Endothelial cell of umbilical vein (primary cell): ENCODE results near the gene GYPA. TPM values are rescaled to one million over a fixed set of nuclear protein-coding genes. Genes with fewer than 3 reads are reported as not detected.

Experiments
- BruUV-seq: library from RNA; stranded (reverse); fragments of 400-500 nt; replicated peaks from 2 replicates; lab custom pipeline; 2021; lab: Mats Ljungman, UMichigan
- CTCF ChIA-PET: fragments of 300-600, 350-600 bp; sonication (Branson Sonifier 250); formaldehyde crosslinking; loops from one replicate; lab custom pipeline; 2021; ENCODE audit warnings: antibody characterized with exemption, inconsistent platforms; lab: Charles Lee
- POLR2A ChIA-PET: fragments of 300-600, 350-600 bp; sonication (Branson Sonifier 250); formaldehyde crosslinking; loops from one replicate; lab custom pipeline; 2021; ENCODE audit warnings: antibody characterized with exemption, inconsistent platforms; lab: Charles Lee
- DNase-seq: peaks from one replicate; pipeline ENCODE4 v3.0.0-alpha.2; 2011; ENCODE audit warnings: low read depth, low spot score
- FAIRE-seq: peaks from 2 replicates; lab custom pipeline; 2011; peaks lifted over from hg19 to GRCh38; lab: Jason Lieb, UNC
- H2AFZ ChIP-seq: 2 replicates; pipeline ENCODE4 v1.6.0; 2012; ENCODE audit warnings: low read depth, low read length, control low read depth, inconsistent platforms
- H3K27ac ChIP-seq: 2 replicates; pipeline ENCODE4 v1.5.1; 2011; ENCODE audit warnings: low read depth, mild to moderate bottlenecking, control low read depth, low read length, moderate library complexity; ENCODE audit not compliant: insufficient read depth
- H3K27me3 ChIP-seq, 2 experiments: 2 replicates each; pipeline versions ENCODE4 v1.6.0 to v1.6.1; 2011; ENCODE audit warnings: low read length in 2 of 2, mixed read lengths in 1 of 2; ENCODE audit not compliant: control insufficient read depth in 2 of 2, insufficient read depth in 2 of 2
- H3K36me3 ChIP-seq, 2 experiments: 2 replicates in 1 of 2; 3 replicates in 1 of 2; pipeline ENCODE4 v1.5.1; 2011; ENCODE audit warnings: low read length in 2 of 2, mild to moderate bottlenecking in 1 of 2, moderate library complexity in 1 of 2; ENCODE audit not compliant: control insufficient read depth in 2 of 2, insufficient read depth in 2 of 2; ENCODE audit errors: extremely low read depth in 1 of 2
- H3K4me1 ChIP-seq: 3 replicates; pipeline ENCODE4 v1.5.1; 2011; ENCODE audit warnings: mild to moderate bottlenecking, low read length; ENCODE audit not compliant: control insufficient read depth, insufficient read depth; ENCODE audit errors: extremely low read depth
- H3K4me2 ChIP-seq: 2 replicates; pipeline ENCODE4 v1.6.1; 2011; ENCODE audit warnings: low read length, control low read depth, mixed read lengths; ENCODE audit not compliant: insufficient read depth
- H3K4me3 ChIP-seq, 3 experiments: fragments of 200-600 bp in 1 of 3; sonication (generic), shearing (Covaris generic) in 1 of 3; replicated peaks in 1 of 3; 2 replicates each; pipeline ENCODE4 v1.5.1; 2011 to 2016; ENCODE audit warnings: control low read depth in 3 of 3, low read length in 3 of 3, mild to moderate bottlenecking in 2 of 3, inconsistent platforms in 1 of 3, low read depth in 1 of 3, moderate library complexity in 1 of 3; ENCODE audit not compliant: insufficient read depth in 1 of 3
- H3K79me2 ChIP-seq: 2 replicates; pipeline ENCODE4 v1.6.0; 2012; ENCODE audit warnings: low read length, inconsistent platforms; ENCODE audit not compliant: control insufficient read depth, insufficient read depth
- H3K9ac ChIP-seq: replicated peaks from 2 replicates; pipeline ENCODE3; 2011; ENCODE audit warnings: low read length, control low read depth; ENCODE audit not compliant: insufficient read depth; ENCODE audit errors: extremely low read depth
- H3K9me1 ChIP-seq: replicated peaks from 3 replicates; pipeline ENCODE4 v1.6.0; 2011; ENCODE audit warnings: mild to moderate bottlenecking, low read length; ENCODE audit not compliant: control insufficient read depth, insufficient read depth; ENCODE audit errors: extremely low read depth
- H3K9me3 ChIP-seq: replicated peaks from 2 replicates; pipeline ENCODE4 v1.5.1; 2012; ENCODE audit warnings: low read length, inconsistent platforms; ENCODE audit not compliant: control insufficient read depth, insufficient read depth
- H4K20me1 ChIP-seq: replicated peaks from 2 replicates; pipeline ENCODE3; 2011; ENCODE audit warnings: mild to moderate bottlenecking, low read length; ENCODE audit not compliant: control insufficient read depth, insufficient read depth; ENCODE audit errors: extremely low read depth
- CTCF ChIP-seq, 2 donors: IDR thresholded peaks; 1 replicate in 1 of 2; 2 replicates in 1 of 2; pipeline ENCODE4 v1.5.1; 2011; ENCODE audit warnings: low read length in 2 of 2, mild to moderate bottlenecking in 2 of 2, moderate library complexity in 2 of 2, control low read depth in 1 of 2, inconsistent platforms in 1 of 2, low read depth in 1 of 2; ENCODE audit not compliant: insufficient read depth in 1 of 2; ENCODE audit errors: extremely low read depth in 1 of 2
- EZH2 ChIP-seq: IDR thresholded peaks from 2 replicates; pipeline ENCODE4 v1.6.1; 2012; ENCODE audit warnings: borderline replicate concordance, low read depth, mild to moderate bottlenecking, moderate library complexity, low read length, inconsistent platforms; ENCODE audit not compliant: severe bottlenecking
- FOS ChIP-seq: IDR thresholded peaks from 2 replicates; pipeline ENCODE4 v1.6.1; 2011; ENCODE audit warnings: mild to moderate bottlenecking, low read length, moderate library complexity, borderline replicate concordance; ENCODE audit not compliant: insufficient read depth
- GATA2 ChIP-seq: IDR thresholded peaks from 2 replicates; pipeline ENCODE4 v1.7.0; 2011; ENCODE audit warnings: low read depth, mild to moderate bottlenecking, moderate library complexity, mixed read lengths, low read length; ENCODE audit not compliant: insufficient read length, insufficient read depth
- JUN ChIP-seq: IDR thresholded peaks from 2 replicates; pipeline ENCODE4 v1.6.1; 2011; ENCODE audit warnings: borderline replicate concordance, low read depth; ENCODE audit not compliant: insufficient read length, insufficient read depth
- MYC ChIP-seq: IDR thresholded peaks from one replicate; pipeline ENCODE4 v1.6.1; 2011; ENCODE audit warnings: mild to moderate bottlenecking, low read depth, low read length
- POLR2A ChIP-seq: IDR thresholded peaks from 2 replicates; pipeline ENCODE4 v1.6.1; 2012; ENCODE audit warnings: low read depth, mild to moderate bottlenecking, control low read depth, low read length
- POLR2AphosphoS5 ChIP-seq: IDR thresholded peaks from 2 replicates; pipeline ENCODE4 v1.6.1; 2012; ENCODE audit warnings: low read depth, mild to moderate bottlenecking, control low read depth, low read length, moderate library complexity; ENCODE audit not compliant: insufficient read depth
- dilution Hi-C: fragments of 300-500 bp; cut with MboI; formaldehyde crosslinking; loops from one replicate; pipeline ENCODE4 v1.15.0; 2019; ENCODE audit warnings: low sequenced_read_pairs; ENCODE audit not compliant: extremely low pct_ligation_motif_present
- intact Hi-C: fragments of 100-400 bp; cut with micrococcal nuclease; formaldehyde crosslinking; loops from one replicate; pipeline ENCODE4 v1.10.0; 2022
- polyA plus RNA-seq, 4 experiments: library from polyadenylated mRNA; depleted of rRNA in 3 of 4; stranded (reverse) in 3 of 4; unstranded in 1 of 4; fragments of >200 nt; gene quantifications; 2 replicates each; pipeline versions ENCODE4 v1.2.1 to v1.2.3, GENCODE V29; 2011 to 2012; ENCODE audit warnings: missing spikeins in 1 of 4
- total RNA-seq: library from RNA; stranded (reverse); gene quantifications from 2 replicates; pipeline ENCODE4 v1.2.3, GENCODE V29; 2021
- TF ChIP-seq, protein P1 (sequence below): IDR thresholded peaks from 2 replicates; pipeline ENCODE4 v1.6.1; 2011; ENCODE audit not compliant: insufficient read depth, insufficient read length

Gene GYPA
- total and polyA plus RNA-seq, 2 donors (not counting 3 experiments of a cell fraction or from before 2014, with no cell fraction given): not detected

- BruUV-seq: no TSS peak
- Histone ChIP-seq H3K36me3 (no peaks in the 10 kb centered on the region), H3K9ac (no peak overlapping the region), H3K4me3 (no peak overlapping the region), H3K27me3 (peaks cover 2 to 6% of the 10 kb centered on the region in 2 experiments), H3K4me2 (no peak overlapping the region), H4K20me1 (no peaks in the 10 kb centered on the region), H3K27ac (no peak overlapping the region), H2AFZ (no peak overlapping the region), H3K79me2 (no peaks in the 10 kb centered on the region), H3K4me1 (no peaks in the 10 kb centered on the region), H3K9me3 (no peaks in the 10 kb centered on the region), H3K9me1 (no peaks in the 10 kb centered on the region)
- dilution Hi-C loops: no loop called here
- intact Hi-C loops: no loop called here
- ChIA-PET POLR2A (no interaction called here), CTCF (no interaction called here)
- FAIRE-seq: no peak
- no peak for DNase-seq
- no peak for TF ChIP-seq GATA2
- TF ChIP-seq POLR2AphosphoS5: no peak
- TF ChIP-seq POLR2A: no peak
- no peak for TF ChIP-seq CTCF (IDR thresholded peaks at IDR 0.05; ENCODE audit: extremely low read depth in 1 of 2, insufficient read depth in 1 of 2, low read depth in 1 of 2, low read length in 2 of 2)
- TF ChIP-seq, protein P1, sequence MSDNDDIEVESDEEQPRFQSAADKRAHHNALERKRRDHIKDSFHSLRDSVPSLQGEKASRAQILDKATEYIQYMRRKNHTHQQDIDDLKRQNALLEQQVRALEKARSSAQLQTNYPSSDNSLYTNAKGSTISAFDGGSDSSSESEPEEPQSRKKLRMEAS: no peak
- no peak for TF ChIP-seq FOS
- no peak for TF ChIP-seq JUN
- no peak for TF ChIP-seq EZH2
- TF ChIP-seq MYC: no peak
Measured at GRCh38 chr4:144115519-144115918, 25.0 kb downstream of the GYPA start.
